ENCODE measurements around the gene MAGED4. TPM values are rescaled to one million over a fixed set of nuclear protein-coding genes. Genes with fewer than 3 reads are reported as not detected.

MAGED4 gene
- total RNA-seq, 2 donors from 2014 or later: 0.27 to 0.63 TPM

GRCh38 chrX:52220936-52221335, 36.2 kb downstream of the MAGED4 start:
- H3K27ac ChIP-seq: no peak overlapping the region
- no peak for TF ChIP-seq CTCF (IDR thresholded peaks at IDR 0.05)
- no peak overlapping the region for H3K4me3 ChIP-seq
- H3K9me3 ChIP-seq: no peaks in the 10 kb centered on the region
- DNase-seq (ENCODE audit: low spot score) (no peak), ATAC-seq (ENCODE audit: insufficient number of reproducible peaks, low FRiP score, low read depth) (no peak)
- H3K4me1 ChIP-seq (ENCODE audit: control insufficient read depth in 1 of 2, low read depth in 2 of 2): no peaks in the 10 kb centered on the region
- no peaks in the 10 kb centered on the region for H3K36me3 ChIP-seq
- no peaks in the 10 kb centered on the region for H3K27me3 ChIP-seq (replicated peaks; ENCODE audit: insufficient read depth)

Other genes with a start within 250 kb of the MAGED4 start
- 1 to 10 TPM; 2.7 to 3.2 TPM for gene MAGED4B, start 115.7 kb upstream of the MAGED4 start, total RNA-seq
- not detected for gene XAGE2, start 184.1 kb downstream of the MAGED4 start, total RNA-seq

Data from thoracic aorta (tissue), 2 donors.